Neuron (in vitro differentiated cells): ENCODE results near the gene BIRC7.

Source experiments
- H2AFZ ChIP-seq: one replicate; pipeline ENCODE4 v1.6.1; 2013; ENCODE audit warnings: low read depth, mild to moderate bottlenecking, inconsistent platforms, low read length, moderate library complexity
- H3K27me3 ChIP-seq: one replicate; pipeline ENCODE4 v1.6.1; 2013; ENCODE audit warnings: low read length; ENCODE audit not compliant: insufficient read depth
- H3K36me3 ChIP-seq: one replicate; pipeline ENCODE4 v1.6.1; 2013; ENCODE audit warnings: low read length; ENCODE audit not compliant: insufficient read depth
- H3K4me1 ChIP-seq: one replicate; pipeline ENCODE4 v1.6.1; 2013; ENCODE audit warnings: low read length; ENCODE audit not compliant: insufficient read depth
- H3K4me3 ChIP-seq: 2 replicates; pipeline ENCODE4 v1.5.1; 2013; ENCODE audit warnings: mild to moderate bottlenecking, low read length, moderate library complexity
- H3K9me3 ChIP-seq: one replicate; pipeline ENCODE4 v1.6.1; 2013; ENCODE audit warnings: low read length

Gene BIRC7

GRCh38 chr20:63289311-63290135 lies 53.8 kb downstream of the BIRC7 start:
- Histone ChIP-seq H3K4me3 (no peak overlapping the region), H3K9me3 (no peaks in the 10 kb centered on the region), H2AFZ (no peak overlapping the region), H3K36me3 (peaks cover 30% of the 10 kb centered on the region), H3K4me1 (no peaks in the 10 kb centered on the region), H3K27me3 (no peaks in the 10 kb centered on the region)
